ENCODE measurements around the gene C20orf204. TPM values are rescaled to one million over a fixed set of nuclear protein-coding genes. Genes with fewer than 3 reads are reported as not detected.

The C20orf204 gene
- total RNA-seq, 2 donors from 2014 or later: 28.6 to 35.6 TPM

GRCh38 chr20:64058536-64058935, 22.6 kb downstream of the C20orf204 start:
- Mint-ChIP-seq H3K27ac (no peak overlapping the region), H3K27me3 (ENCODE audit: low read depth) (peaks cover 3% of the 10 kb centered on the region), H3K4me1 (ENCODE audit: low read depth) (peaks cover 32% of the 10 kb centered on the region), H3K36me3 (ENCODE audit: insufficient read depth in 2 of 2) (no peaks in the 10 kb centered on the region), H3K9me3 (no peaks in the 10 kb centered on the region), H3K4me3 (peak overlapping the region; percentile 61 to 63)
- DNase-seq: no peak
- ATAC-seq (replicated peaks in 1 of 2): no peak

GRCh38 chr20:64062276-64062595, 26.3 kb downstream of the C20orf204 start:
- ATAC-seq (replicated peaks in 1 of 2) (no peak), DNase-seq (no peak)
- no peaks in the 10 kb centered on the region for H3K36me3 Mint-ChIP-seq (ENCODE audit: insufficient read depth in 2 of 2)
- H3K27me3 Mint-ChIP-seq (ENCODE audit: low read depth): no peaks in the 10 kb centered on the region
- no peaks in the 10 kb centered on the region for H3K9me3 Mint-ChIP-seq
- H3K4me3 Mint-ChIP-seq: peak overlapping the region; percentile 84 to 95
- peaks cover 66% of the 10 kb centered on the region for H3K4me1 Mint-ChIP-seq (ENCODE audit: low read depth)
- H3K27ac Mint-ChIP-seq: no peak overlapping the region

GRCh38 chr20:64062596-64063388, 26.8 kb downstream of the C20orf204 start, which contains the start of gene TCEA2:
TCEA2 (plus strand) TSS chr20:64063198; CDS start chr20:64063313, 115 bp downstream.
- ATAC-seq (replicated peaks in 1 of 2): peak; percentile 86 to 87
- Mint-ChIP-seq H3K27ac (peak within 1 kb of the TSS; percentile 3), H3K4me1 (ENCODE audit: low read depth) (peaks cover 65% of the 10 kb centered on the region), H3K36me3 (ENCODE audit: insufficient read depth in 2 of 2) (no peaks in the 10 kb centered on the region), H3K27me3 (ENCODE audit: low read depth) (no peaks in the 10 kb centered on the region), H3K4me3 (peak within 1 kb of the TSS; percentile 84 to 95), H3K9me3 (no peaks in the 10 kb centered on the region)
- DNase-seq: peak; percentile 95 to 97

GRCh38 chr20:64063389-64064144, 27.6 kb downstream of the C20orf204 start:
- Mint-ChIP-seq H3K4me1 (ENCODE audit: low read depth) (peaks cover 58% of the 10 kb centered on the region), H3K4me3 (peak overlapping the region; percentile 84 to 95), H3K27ac (peak overlapping the region; percentile 3), H3K9me3 (no peaks in the 10 kb centered on the region), H3K27me3 (ENCODE audit: low read depth) (no peaks in the 10 kb centered on the region), H3K36me3 (ENCODE audit: insufficient read depth in 2 of 2) (no peaks in the 10 kb centered on the region)
- DNase-seq: peak; percentile 54 to 55
- ATAC-seq (replicated peaks in 1 of 2): no peak

GRCh38 chr20:64064145-64064698, 28.2 kb downstream of the C20orf204 start:
- Mint-ChIP-seq H3K27me3 (ENCODE audit: low read depth) (no peaks in the 10 kb centered on the region), H3K4me1 (ENCODE audit: low read depth) (peaks cover 55% of the 10 kb centered on the region), H3K27ac (no peak overlapping the region), H3K4me3 (peak overlapping the region; percentile 84 to 95), H3K36me3 (ENCODE audit: insufficient read depth in 2 of 2) (no peaks in the 10 kb centered on the region), H3K9me3 (no peaks in the 10 kb centered on the region)
- ATAC-seq (replicated peaks in 1 of 2) (no peak), DNase-seq (no peak)

- H3K4me1 Mint-ChIP-seq (ENCODE audit: low read depth): peaks cover 51% of the 10 kb centered on the region
- H3K4me3 Mint-ChIP-seq: peak overlapping the region; percentile 65 to 71
- peak overlapping the region; percentile 22 for H3K27ac Mint-ChIP-seq
- DNase-seq: no peak
- no peaks in the 10 kb centered on the region for H3K27me3 Mint-ChIP-seq (ENCODE audit: low read depth)
- no peak for ATAC-seq (replicated peaks in 1 of 2)
- no peaks in the 10 kb centered on the region for H3K9me3 Mint-ChIP-seq
- no peaks in the 10 kb centered on the region for H3K36me3 Mint-ChIP-seq (ENCODE audit: insufficient read depth in 2 of 2)
These were observed 29.3 kb downstream of the C20orf204 start for GRCh38 chr20:64065062-64065973.

- H3K27me3 Mint-ChIP-seq (ENCODE audit: low read depth): no peaks in the 10 kb centered on the region
- H3K27ac Mint-ChIP-seq: peak overlapping the region; percentile 70
- peak overlapping the region; percentile 65 to 71 for H3K4me3 Mint-ChIP-seq
- H3K9me3 Mint-ChIP-seq: no peaks in the 10 kb centered on the region
- H3K4me1 Mint-ChIP-seq (ENCODE audit: low read depth): peaks cover 51% of the 10 kb centered on the region
- ATAC-seq (replicated peaks in 1 of 2): peak; percentile 72 to 77
- no peaks in the 10 kb centered on the region for H3K36me3 Mint-ChIP-seq (ENCODE audit: insufficient read depth in 2 of 2)
- DNase-seq: peak; percentile 84
These were observed 30.0 kb downstream of the C20orf204 start for GRCh38 chr20:64065974-64066343.

- peaks cover 0 to under 1% of the 10 kb centered on the region in 2 donors for H3K36me3 Mint-ChIP-seq (ENCODE audit: insufficient read depth in 2 of 2)
- H3K4me1 Mint-ChIP-seq (ENCODE audit: low read depth): peaks cover 46% of the 10 kb centered on the region
- ATAC-seq (replicated peaks in 1 of 2) (no peak), DNase-seq (no peak)
- H3K27ac Mint-ChIP-seq: no peak overlapping the region
- H3K4me3 Mint-ChIP-seq: peak overlapping the region in 1 of 2 donors; percentile 6
- H3K27me3 Mint-ChIP-seq (ENCODE audit: low read depth): no peaks in the 10 kb centered on the region
- H3K9me3 Mint-ChIP-seq: no peaks in the 10 kb centered on the region
These were observed 31.1 kb downstream of the C20orf204 start for GRCh38 chr20:64067005-64067632.

- peaks cover 42% of the 10 kb centered on the region for H3K4me1 Mint-ChIP-seq (ENCODE audit: low read depth)
- H3K36me3 Mint-ChIP-seq (ENCODE audit: insufficient read depth in 2 of 2): peaks cover 0 to 2% of the 10 kb centered on the region in 2 donors
- DNase-seq (no peak), ATAC-seq (replicated peaks in 1 of 2) (no peak)
- H3K4me3 Mint-ChIP-seq: no peak overlapping the region
- no peaks in the 10 kb centered on the region for H3K27me3 Mint-ChIP-seq (ENCODE audit: low read depth)
- H3K27ac Mint-ChIP-seq: no peak overlapping the region
- no peaks in the 10 kb centered on the region for H3K9me3 Mint-ChIP-seq
These were observed 31.8 kb downstream of the C20orf204 start for GRCh38 chr20:64067733-64068307.

- no peak for ATAC-seq (replicated peaks in 1 of 2)
- Mint-ChIP-seq H3K9me3 (no peaks in the 10 kb centered on the region), H3K4me1 (ENCODE audit: low read depth) (peaks cover 41% of the 10 kb centered on the region), H3K4me3 (no peak overlapping the region), H3K36me3 (ENCODE audit: insufficient read depth in 2 of 2) (peaks cover 0 to 2% of the 10 kb centered on the region in 2 donors), H3K27ac (no peak overlapping the region), H3K27me3 (ENCODE audit: low read depth) (no peaks in the 10 kb centered on the region)
- DNase-seq: no peak
These were observed 32.6 kb downstream of the C20orf204 start for GRCh38 chr20:64068386-64069208.

GRCh38 chr20:64069209-64069613, 33.2 kb downstream of the C20orf204 start:
- Mint-ChIP-seq H3K27me3 (ENCODE audit: low read depth) (no peaks in the 10 kb centered on the region), H3K27ac (no peak overlapping the region), H3K4me1 (ENCODE audit: low read depth) (peaks cover 35% of the 10 kb centered on the region), H3K9me3 (no peaks in the 10 kb centered on the region), H3K36me3 (ENCODE audit: insufficient read depth in 2 of 2) (peaks cover 0 to 2% of the 10 kb centered on the region in 2 donors), H3K4me3 (no peak overlapping the region)
- no peak for DNase-seq
- no peak for ATAC-seq (replicated peaks in 1 of 2)

Data from activated T-cell treated with anti-CD3 and anti-CD28 coated beads, Interleukin-2, amount 50 U/mL, for 72 hours (primary cell).